Measurements from ENCODE around the gene ADH7.

DNA sequence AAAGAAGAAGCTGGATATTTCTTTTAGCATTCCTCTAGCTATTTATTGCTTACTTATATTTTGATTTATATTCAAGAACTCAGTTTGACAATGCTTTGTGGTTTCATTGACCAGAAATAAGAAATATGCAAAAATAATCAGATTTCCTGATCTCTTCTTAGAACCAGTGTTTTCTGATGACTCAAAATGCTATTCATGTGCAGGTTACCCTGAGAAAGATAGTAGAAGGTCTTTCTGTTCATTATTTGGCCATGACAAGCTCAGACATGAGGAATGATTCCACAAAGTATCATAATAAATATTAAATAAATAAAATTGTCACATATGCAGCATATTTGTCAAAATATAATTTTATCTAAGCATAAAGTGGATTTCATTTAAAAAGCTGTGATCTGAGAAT, 24.1 kb downstream of the ADH7 start:
- TF ChIP-seq, protein P1, sequence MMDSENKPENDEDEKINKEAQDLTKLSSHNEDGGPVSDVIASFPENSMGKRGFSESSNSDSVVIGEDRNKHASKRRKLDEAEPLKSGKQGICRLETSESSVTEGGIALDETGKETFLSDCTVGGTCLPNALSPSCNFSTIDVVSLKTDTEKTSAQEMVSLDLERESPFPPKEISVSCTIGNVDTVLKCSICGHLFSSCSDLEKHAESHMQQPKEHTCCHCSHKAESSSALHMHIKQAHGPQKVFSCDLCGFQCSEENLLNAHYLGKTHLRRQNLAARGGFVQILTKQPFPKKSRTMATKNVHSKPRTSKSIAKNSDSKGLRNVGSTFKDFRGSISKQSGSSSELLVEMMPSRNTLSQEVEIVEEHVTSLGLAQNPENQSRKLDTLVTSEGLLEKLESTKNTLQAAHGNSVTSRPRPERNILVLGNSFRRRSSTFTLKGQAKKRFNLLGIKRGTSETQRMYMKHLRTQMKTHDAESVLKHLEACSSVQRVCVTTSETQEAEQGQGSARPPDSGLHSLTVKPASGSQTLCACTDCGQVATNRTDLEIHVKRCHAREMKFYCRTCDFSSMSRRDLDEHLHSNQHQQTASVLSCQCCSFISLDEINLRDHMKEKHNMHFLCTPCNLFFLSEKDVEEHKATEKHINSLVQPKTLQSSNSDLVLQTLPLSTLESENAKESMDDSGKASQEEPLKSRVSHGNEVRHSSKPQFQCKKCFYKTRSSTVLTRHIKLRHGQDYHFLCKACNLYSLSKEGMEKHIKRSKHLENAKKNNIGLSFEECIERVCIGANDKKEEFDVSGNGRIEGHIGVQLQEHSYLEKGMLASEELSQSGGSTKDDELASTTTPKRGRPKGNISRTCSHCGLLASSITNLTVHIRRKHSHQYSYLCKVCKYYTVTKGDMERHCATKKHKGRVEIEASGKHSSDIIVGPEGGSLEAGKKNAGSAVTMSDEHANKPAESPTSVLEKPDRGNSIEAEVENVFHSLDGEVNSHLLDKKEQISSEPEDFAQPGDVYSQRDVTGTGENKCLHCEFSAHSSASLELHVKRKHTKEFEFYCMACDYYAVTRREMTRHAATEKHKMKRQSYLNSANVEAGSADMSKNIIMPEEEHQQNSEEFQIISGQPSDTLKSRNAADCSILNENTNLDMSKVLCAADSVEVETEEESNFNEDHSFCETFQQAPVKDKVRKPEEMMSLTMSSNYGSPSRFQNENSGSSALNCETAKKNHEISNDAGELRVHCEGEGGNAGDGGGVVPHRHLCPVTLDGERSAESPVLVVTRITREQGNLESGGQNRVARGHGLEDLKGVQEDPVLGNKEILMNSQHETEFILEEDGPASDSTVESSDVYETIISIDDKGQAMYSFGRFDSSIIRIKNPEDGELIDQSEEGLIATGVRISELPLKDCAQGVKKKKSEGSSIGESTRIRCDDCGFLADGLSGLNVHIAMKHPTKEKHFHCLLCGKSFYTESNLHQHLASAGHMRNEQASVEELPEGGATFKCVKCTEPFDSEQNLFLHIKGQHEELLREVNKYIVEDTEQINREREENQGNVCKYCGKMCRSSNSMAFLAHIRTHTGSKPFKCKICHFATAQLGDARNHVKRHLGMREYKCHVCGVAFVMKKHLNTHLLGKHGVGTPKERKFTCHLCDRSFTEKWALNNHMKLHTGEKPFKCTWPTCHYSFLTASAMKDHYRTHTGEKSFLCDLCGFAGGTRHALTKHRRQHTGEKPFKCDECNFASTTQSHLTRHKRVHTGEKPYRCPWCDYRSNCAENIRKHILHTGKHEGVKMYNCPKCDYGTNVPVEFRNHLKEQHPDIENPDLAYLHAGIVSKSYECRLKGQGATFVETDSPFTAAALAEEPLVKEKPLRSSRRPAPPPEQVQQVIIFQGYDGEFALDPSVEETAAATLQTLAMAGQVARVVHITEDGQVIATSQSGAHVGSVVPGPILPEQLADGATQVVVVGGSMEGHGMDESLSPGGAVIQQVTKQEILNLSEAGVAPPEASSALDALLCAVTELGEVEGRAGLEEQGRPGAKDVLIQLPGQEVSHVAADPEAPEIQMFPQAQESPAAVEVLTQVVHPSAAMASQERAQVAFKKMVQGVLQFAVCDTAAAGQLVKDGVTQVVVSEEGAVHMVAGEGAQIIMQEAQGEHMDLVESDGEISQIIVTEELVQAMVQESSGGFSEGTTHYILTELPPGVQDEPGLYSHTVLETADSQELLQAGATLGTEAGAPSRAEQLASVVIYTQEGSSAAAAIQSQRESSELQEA (IDR thresholded peaks at IDR 0.05; ENCODE audit: low read depth) = no peak
- TF ChIP-seq, protein P2, sequence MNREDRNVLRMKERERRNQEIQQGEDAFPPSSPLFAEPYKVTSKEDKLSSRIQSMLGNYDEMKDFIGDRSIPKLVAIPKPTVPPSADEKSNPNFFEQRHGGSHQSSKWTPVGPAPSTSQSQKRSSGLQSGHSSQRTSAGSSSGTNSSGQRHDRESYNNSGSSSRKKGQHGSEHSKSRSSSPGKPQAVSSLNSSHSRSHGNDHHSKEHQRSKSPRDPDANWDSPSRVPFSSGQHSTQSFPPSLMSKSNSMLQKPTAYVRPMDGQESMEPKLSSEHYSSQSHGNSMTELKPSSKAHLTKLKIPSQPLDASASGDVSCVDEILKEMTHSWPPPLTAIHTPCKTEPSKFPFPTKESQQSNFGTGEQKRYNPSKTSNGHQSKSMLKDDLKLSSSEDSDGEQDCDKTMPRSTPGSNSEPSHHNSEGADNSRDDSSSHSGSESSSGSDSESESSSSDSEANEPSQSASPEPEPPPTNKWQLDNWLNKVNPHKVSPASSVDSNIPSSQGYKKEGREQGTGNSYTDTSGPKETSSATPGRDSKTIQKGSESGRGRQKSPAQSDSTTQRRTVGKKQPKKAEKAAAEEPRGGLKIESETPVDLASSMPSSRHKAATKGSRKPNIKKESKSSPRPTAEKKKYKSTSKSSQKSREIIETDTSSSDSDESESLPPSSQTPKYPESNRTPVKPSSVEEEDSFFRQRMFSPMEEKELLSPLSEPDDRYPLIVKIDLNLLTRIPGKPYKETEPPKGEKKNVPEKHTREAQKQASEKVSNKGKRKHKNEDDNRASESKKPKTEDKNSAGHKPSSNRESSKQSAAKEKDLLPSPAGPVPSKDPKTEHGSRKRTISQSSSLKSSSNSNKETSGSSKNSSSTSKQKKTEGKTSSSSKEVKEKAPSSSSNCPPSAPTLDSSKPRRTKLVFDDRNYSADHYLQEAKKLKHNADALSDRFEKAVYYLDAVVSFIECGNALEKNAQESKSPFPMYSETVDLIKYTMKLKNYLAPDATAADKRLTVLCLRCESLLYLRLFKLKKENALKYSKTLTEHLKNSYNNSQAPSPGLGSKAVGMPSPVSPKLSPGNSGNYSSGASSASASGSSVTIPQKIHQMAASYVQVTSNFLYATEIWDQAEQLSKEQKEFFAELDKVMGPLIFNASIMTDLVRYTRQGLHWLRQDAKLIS (CRISPR knock-in tag; IDR thresholded peaks at IDR 0.05) = no peak
- no peak for TF ChIP-seq POLR2A (conservative IDR thresholded peaks at IDR 0.05)
- TF ChIP-seq ESRRB (CRISPR knock-in tag; IDR thresholded peaks at IDR 0.05; ENCODE audit: borderline replicate concordance) = no peak
- TF ChIP-seq YBX1 (IDR thresholded peaks at IDR 0.05) = no peak
- TF ChIP-seq, protein P3, sequence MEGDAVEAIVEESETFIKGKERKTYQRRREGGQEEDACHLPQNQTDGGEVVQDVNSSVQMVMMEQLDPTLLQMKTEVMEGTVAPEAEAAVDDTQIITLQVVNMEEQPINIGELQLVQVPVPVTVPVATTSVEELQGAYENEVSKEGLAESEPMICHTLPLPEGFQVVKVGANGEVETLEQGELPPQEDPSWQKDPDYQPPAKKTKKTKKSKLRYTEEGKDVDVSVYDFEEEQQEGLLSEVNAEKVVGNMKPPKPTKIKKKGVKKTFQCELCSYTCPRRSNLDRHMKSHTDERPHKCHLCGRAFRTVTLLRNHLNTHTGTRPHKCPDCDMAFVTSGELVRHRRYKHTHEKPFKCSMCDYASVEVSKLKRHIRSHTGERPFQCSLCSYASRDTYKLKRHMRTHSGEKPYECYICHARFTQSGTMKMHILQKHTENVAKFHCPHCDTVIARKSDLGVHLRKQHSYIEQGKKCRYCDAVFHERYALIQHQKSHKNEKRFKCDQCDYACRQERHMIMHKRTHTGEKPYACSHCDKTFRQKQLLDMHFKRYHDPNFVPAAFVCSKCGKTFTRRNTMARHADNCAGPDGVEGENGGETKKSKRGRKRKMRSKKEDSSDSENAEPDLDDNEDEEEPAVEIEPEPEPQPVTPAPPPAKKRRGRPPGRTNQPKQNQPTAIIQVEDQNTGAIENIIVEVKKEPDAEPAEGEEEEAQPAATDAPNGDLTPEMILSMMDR (IDR thresholded peaks at IDR 0.05 in 2 of 3, conservative IDR thresholded peaks at IDR 0.05 in 1 of 3; ENCODE audit: insufficient read depth in 2 of 3, low read depth in 1 of 3, low read length in 3 of 3) = no peak
- TF ChIP-seq ZBTB17 (CRISPR knock-in tag; IDR thresholded peaks at IDR 0.05) = no peak
- TF ChIP-seq, protein P4, sequence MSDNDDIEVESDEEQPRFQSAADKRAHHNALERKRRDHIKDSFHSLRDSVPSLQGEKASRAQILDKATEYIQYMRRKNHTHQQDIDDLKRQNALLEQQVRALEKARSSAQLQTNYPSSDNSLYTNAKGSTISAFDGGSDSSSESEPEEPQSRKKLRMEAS (CRISPR knock-in tag; IDR thresholded peaks at IDR 0.05) = no peak
- TF ChIP-seq, protein P5, sequence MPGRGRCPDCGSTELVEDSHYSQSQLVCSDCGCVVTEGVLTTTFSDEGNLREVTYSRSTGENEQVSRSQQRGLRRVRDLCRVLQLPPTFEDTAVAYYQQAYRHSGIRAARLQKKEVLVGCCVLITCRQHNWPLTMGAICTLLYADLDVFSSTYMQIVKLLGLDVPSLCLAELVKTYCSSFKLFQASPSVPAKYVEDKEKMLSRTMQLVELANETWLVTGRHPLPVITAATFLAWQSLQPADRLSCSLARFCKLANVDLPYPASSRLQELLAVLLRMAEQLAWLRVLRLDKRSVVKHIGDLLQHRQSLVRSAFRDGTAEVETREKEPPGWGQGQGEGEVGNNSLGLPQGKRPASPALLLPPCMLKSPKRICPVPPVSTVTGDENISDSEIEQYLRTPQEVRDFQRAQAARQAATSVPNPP (IDR thresholded peaks at IDR 0.05; ENCODE audit: borderline replicate concordance, insufficient read depth, insufficient read length) = no peak
- no peak for TF ChIP-seq BRD4 (IDR thresholded peaks at IDR 0.05)
- TF ChIP-seq NCOR1 (IDR thresholded peaks at IDR 0.05) = no peak
- TF ChIP-seq CREB1 (IDR thresholded peaks at IDR 0.05) = no peak
- TF ChIP-seq CREB1 (CRISPR knock-in tag; IDR thresholded peaks at IDR 0.05) = no peak
